ENCODE measurements around the gene RNF213.
"Not testable (repeated sequence)": the region's sequence is repeated elsewhere in the genome, so short reads cannot be mapped to it uniquely, and the experiment has no call there.

The RNF213 gene

GRCh38 chr17:80224683-80225082 is 36.0 kb upstream of the RNF213 start:
- no peak for DNase-seq (ENCODE audit: low spot score)

- no peak for DNase-seq (ENCODE audit: low spot score)
Measured at GRCh38 chr17:80225230-80225629, 35.4 kb upstream of the RNF213 start.

- DNase-seq (ENCODE audit: low spot score) = no peak
Measured at GRCh38 chr17:80227156-80227555, 33.5 kb upstream of the RNF213 start.

- no peak for DNase-seq (ENCODE audit: low spot score)
Measured at GRCh38 chr17:80227666-80228065, 33.0 kb upstream of the RNF213 start.

GRCh38 chr17:80228477-80228876 is 32.2 kb upstream of the RNF213 start:
- DNase-seq (ENCODE audit: low spot score) = no peak

- DNase-seq (ENCODE audit: low spot score) = no peak
Measured at GRCh38 chr17:80229011-80229410, 31.6 kb upstream of the RNF213 start.

GRCh38 chr17:80232438-80232837 is 28.2 kb upstream of the RNF213 start:
- DNase-seq (ENCODE audit: low spot score) = no peak

GRCh38 chr17:80233202-80233601 is 27.4 kb upstream of the RNF213 start:
- DNase-seq (ENCODE audit: low spot score) = no peak

GRCh38 chr17:80236911-80237310 is 23.7 kb upstream of the RNF213 start:
- DNase-seq (ENCODE audit: low spot score) = no peak

GRCh38 chr17:80237386-80237785 is 23.3 kb upstream of the RNF213 start:
- no peak for DNase-seq (ENCODE audit: low spot score)

- no peak for DNase-seq (ENCODE audit: low spot score)
Measured at GRCh38 chr17:80242505-80242904, 18.1 kb upstream of the RNF213 start.

GRCh38 chr17:80243526-80244433 is 16.9 kb upstream of the RNF213 start:
- no peak for DNase-seq (ENCODE audit: low spot score)

- not testable (repeated sequence) for DNase-seq (ENCODE audit: low spot score)
Measured at GRCh38 chr17:80244448-80244847, 16.2 kb upstream of the RNF213 start.

GRCh38 chr17:80244871-80245509 is 15.7 kb upstream of the RNF213 start:
- no peak for DNase-seq (ENCODE audit: low spot score)

- DNase-seq (ENCODE audit: low spot score) = no peak
Measured at GRCh38 chr17:80245566-80246265, 14.9 kb upstream of the RNF213 start.

- no peak for DNase-seq (ENCODE audit: low spot score)
Measured at GRCh38 chr17:80246266-80246681, 14.4 kb upstream of the RNF213 start.

- DNase-seq (ENCODE audit: low spot score) = no peak
Measured at GRCh38 chr17:80246726-80247125, 13.9 kb upstream of the RNF213 start.

GRCh38 chr17:80247561-80247960 is 13.1 kb upstream of the RNF213 start:
- DNase-seq (ENCODE audit: low spot score) = no peak

GRCh38 chr17:80248001-80248893 is 12.4 kb upstream of the RNF213 start:
- DNase-seq (ENCODE audit: low spot score) = no peak

GRCh38 chr17:80248894-80249710 is 11.6 kb upstream of the RNF213 start:
- DNase-seq (ENCODE audit: low spot score) = no peak

GRCh38 chr17:80251966-80252365 is 8.7 kb upstream of the RNF213 start:
- no peak for DNase-seq (ENCODE audit: low spot score)
